Measurements from ENCODE around the gene TEKTIP1.

- TF ChIP-seq POLR2AphosphoS5 (IDR thresholded peaks at IDR 0.05; ENCODE audit: low read depth, low read length) (no peak), TAF1 (IDR thresholded peaks at IDR 0.05; ENCODE audit: borderline replicate concordance, insufficient read depth, low read length) (no peak), REST (IDR thresholded peaks at IDR 0.05; ENCODE audit: insufficient read depth in 1 of 2, low read depth in 2 of 2, low read length in 2 of 2) (no peak), SIN3A (IDR thresholded peaks at IDR 0.05; ENCODE audit: borderline replicate concordance, insufficient read depth, low read length) (no peak)
Observed at GRCh38 chr19:3521104-3521445, 17.9 kb upstream of the TEKTIP1 start.

Data from PFSK-1 (cell line).